Measurements from ENCODE around the gene ZFTA. TPM values are rescaled to one million over a fixed set of nuclear protein-coding genes. Genes with fewer than 3 reads are reported as not detected.
A peak's percentile ranks its signal among the peaks of the same experiment; 100 is the strongest.
"Not testable (repeated sequence)": the region's sequence is repeated elsewhere in the genome, so short reads cannot be mapped to it uniquely, and the experiment has no call there.

ZFTA gene
- polyA plus RNA-seq, 3 donors, result 1.2 TPM; not detected in 2

GRCh38 chr11:63813035-63813562, 44.5 kb upstream of the ZFTA start, which contains the start of gene SPINDOC:
TSS of gene SPINDOC (plus strand) at chr11:63813456. CDS start at chr11:63813687, 231 bp downstream.
- Mint-ChIP-seq H3K27ac (peak within 1 kb of the TSS in 1 of 7 donors; percentile 54), H3K36me3 (peaks cover 10 to 13% of the 10 kb centered on the region in 2 donors), H3K27me3 (ENCODE audit: low read depth in 3 of 3) (peaks cover 11 to 14% (median 12%) of the 10 kb centered on the region in 3 donors), H3K9me3 (no peaks in the 10 kb centered on the region), H3K4me1 (peaks cover 32% of the 10 kb centered on the region), H3K4me3 (peak within 1 kb of the TSS; percentile 80 to 87)
- Histone ChIP-seq H3K36me3 (replicated peaks in 1 of 2; ENCODE audit: control insufficient read depth in 1 of 2, insufficient read depth in 2 of 2, low read length in 2 of 2) (peaks cover 0 to 6% of the 10 kb centered on the region in 2 donors), H3K9ac (ENCODE audit: insufficient read depth, low read length, poor library complexity, severe bottlenecking) (peak within 1 kb of the TSS; percentile 71), H2AFZ (ENCODE audit: insufficient read depth, low read depth, low read length, poor library complexity, severe bottlenecking) (peak within 1 kb of the TSS; percentile 93), H3K27ac (ENCODE audit: low read depth in 1 of 2, low read length in 2 of 2) (peak within 1 kb of the TSS in 1 of 2 donors; percentile 36), H3K79me2 (ENCODE audit: insufficient read depth, low read length) (peaks cover 33% of the 10 kb centered on the region), H3K4me1 (ENCODE audit: control insufficient read depth in 1 of 2, insufficient read depth in 2 of 2, low read length in 2 of 2) (peaks cover 25 to 28% of the 10 kb centered on the region in 2 donors), H3K9me3 (replicated peaks in 1 of 2; ENCODE audit: control insufficient read depth in 1 of 2, insufficient read depth in 1 of 2, low read length in 2 of 2) (no peaks in the 10 kb centered on the region), H3K4me3 (replicated peaks in 1 of 3; ENCODE audit: low read depth in 2 of 3, low read length in 3 of 3) (peak within 1 kb of the TSS; percentile 61 to 85 (median 77)), H4K20me1 (ENCODE audit: insufficient read depth, low read length) (peaks cover 8% of the 10 kb centered on the region), H3K27me3 (ENCODE audit: control insufficient read depth in 2 of 2, insufficient read depth in 2 of 2, low read length in 2 of 2) (peaks cover 0 to 7% of the 10 kb centered on the region in 2 donors), H3K4me2 (replicated peaks; ENCODE audit: extremely low read depth, low read length, poor library complexity, severe bottlenecking) (peak within 1 kb of the TSS; percentile 85)
- peak; percentile 24 to 37 (median 36) for DNase-seq
- TF ChIP-seq CTCF (IDR thresholded peaks at IDR 0.05), result no peak
- 0% methylated on average over 65 of the region's 65 CpGs for WGBS (ENCODE audit: insufficient coverage)
- intact Hi-C loops (cut with micrococcal nuclease), result no loop called here

GRCh38 chr11:63811522-63811921, 42.9 kb upstream of the ZFTA start:
- no peak for DNase-seq
- H3K36me3 ChIP-seq (replicated peaks in 1 of 2; ENCODE audit: control insufficient read depth in 1 of 2, insufficient read depth in 2 of 2, low read length in 2 of 2), result no peaks in the 10 kb centered on the region
- H3K79me2 ChIP-seq (ENCODE audit: insufficient read depth, low read length), result peaks cover 29% of the 10 kb centered on the region
- peaks cover 30% of the 10 kb centered on the region for H3K4me1 Mint-ChIP-seq
- WGBS (ENCODE audit: insufficient coverage), result 89% methylated on average over 3 of the region's 3 CpGs
- no peak overlapping the region for H3K4me3 Mint-ChIP-seq
- peaks cover 2 to 4% of the 10 kb centered on the region in 2 donors for H3K36me3 Mint-ChIP-seq
- H3K4me2 ChIP-seq (replicated peaks; ENCODE audit: extremely low read depth, low read length, poor library complexity, severe bottlenecking), result no peak overlapping the region
- intact Hi-C loops (cut with micrococcal nuclease), result no loop called here
- peaks cover 8% of the 10 kb centered on the region for H4K20me1 ChIP-seq (ENCODE audit: insufficient read depth, low read length)
- peaks cover 11 to 14% (median 13%) of the 10 kb centered on the region in 3 donors for H3K27me3 Mint-ChIP-seq (ENCODE audit: low read depth in 3 of 3)
- H2AFZ ChIP-seq (ENCODE audit: insufficient read depth, low read depth, low read length, poor library complexity, severe bottlenecking), result no peak overlapping the region
- H3K27ac Mint-ChIP-seq, result no peak overlapping the region
- no peak overlapping the region for H3K9ac ChIP-seq (ENCODE audit: insufficient read depth, low read length, poor library complexity, severe bottlenecking)
- H3K27ac ChIP-seq (ENCODE audit: low read depth in 1 of 2, low read length in 2 of 2), result no peak overlapping the region
- no peaks in the 10 kb centered on the region for H3K9me3 Mint-ChIP-seq
- H3K4me3 ChIP-seq (replicated peaks in 1 of 3; ENCODE audit: low read depth in 2 of 3, low read length in 3 of 3), result no peak overlapping the region
- peaks cover 0 to 7% of the 10 kb centered on the region in 2 donors for H3K27me3 ChIP-seq (ENCODE audit: control insufficient read depth in 2 of 2, insufficient read depth in 2 of 2, low read length in 2 of 2)
- H3K9me3 ChIP-seq (replicated peaks in 1 of 2; ENCODE audit: control insufficient read depth in 1 of 2, insufficient read depth in 1 of 2, low read length in 2 of 2), result no peaks in the 10 kb centered on the region
- H3K4me1 ChIP-seq (ENCODE audit: control insufficient read depth in 1 of 2, insufficient read depth in 2 of 2, low read length in 2 of 2), result peaks cover 22 to 24% of the 10 kb centered on the region in 2 donors
- no peak for TF ChIP-seq CTCF (IDR thresholded peaks at IDR 0.05)

- H2AFZ ChIP-seq (ENCODE audit: insufficient read depth, low read depth, low read length, poor library complexity, severe bottlenecking); intact Hi-C loops (cut with micrococcal nuclease); H3K27me3 ChIP-seq (ENCODE audit: control insufficient read depth in 2 of 2, insufficient read depth in 2 of 2, low read length in 2 of 2); H3K36me3 Mint-ChIP-seq; H3K9me3 ChIP-seq (replicated peaks in 1 of 2; ENCODE audit: control insufficient read depth in 1 of 2, insufficient read depth in 1 of 2, low read length in 2 of 2); H3K36me3 ChIP-seq (replicated peaks in 1 of 2; ENCODE audit: control insufficient read depth in 1 of 2, insufficient read depth in 2 of 2, low read length in 2 of 2); H3K27ac Mint-ChIP-seq; H3K4me2 ChIP-seq (replicated peaks; ENCODE audit: extremely low read depth, low read length, poor library complexity, severe bottlenecking); H3K4me3 ChIP-seq (replicated peaks in 1 of 3; ENCODE audit: low read depth in 2 of 3, low read length in 3 of 3); H3K4me3 Mint-ChIP-seq; H3K9ac ChIP-seq (ENCODE audit: insufficient read depth, low read length, poor library complexity, severe bottlenecking); H4K20me1 ChIP-seq (ENCODE audit: insufficient read depth, low read length); H3K27ac ChIP-seq (ENCODE audit: low read depth in 1 of 2, low read length in 2 of 2); H3K9me3 Mint-ChIP-seq; DNase-seq: not testable (repeated sequence)
- Mint-ChIP-seq H3K4me1 (peaks cover 22% of the 10 kb centered on the region), H3K27me3 (ENCODE audit: low read depth in 3 of 3) (peaks cover 11 to 14% (median 13%) of the 10 kb centered on the region in 3 donors)
- 100% methylated on average over 4 of the region's 11 CpGs for WGBS (ENCODE audit: insufficient coverage)
- peaks cover 19% of the 10 kb centered on the region for H3K79me2 ChIP-seq (ENCODE audit: insufficient read depth, low read length)
- peaks cover 18 to 23% of the 10 kb centered on the region in 2 donors for H3K4me1 ChIP-seq (ENCODE audit: control insufficient read depth in 1 of 2, insufficient read depth in 2 of 2, low read length in 2 of 2)
These were observed 41.8 kb upstream of the ZFTA start for GRCh38 chr11:63810383-63810782.

All from CD14-positive monocyte (primary cell).